Neural progenitor cell (in vitro differentiated cells): Measurements from ENCODE around the gene NME9.

Experiments used
- EZH2 ChIP-seq: fragments of 200-600 bp; sonication (generic); IDR thresholded peaks from 2 replicates; pipeline ENCODE4 v1.6.1; 2017; ENCODE audit warnings: antibody characterized with exemption, mild to moderate bottlenecking, moderate library complexity
- EZH2phosphoT487 ChIP-seq: fragments of 200-600 bp; sonication (generic); IDR thresholded peaks from 2 replicates; pipeline ENCODE4 v1.6.1; 2017; ENCODE audit warnings: antibody characterized with exemption
- TF ChIP-seq, protein P1 (sequence below): fragments of 200-600 bp; sonication (generic); IDR thresholded peaks from 2 replicates; pipeline ENCODE4 v1.5.1; 2017; ENCODE audit warnings: antibody characterized with exemption, mild to moderate bottlenecking

DNA sequence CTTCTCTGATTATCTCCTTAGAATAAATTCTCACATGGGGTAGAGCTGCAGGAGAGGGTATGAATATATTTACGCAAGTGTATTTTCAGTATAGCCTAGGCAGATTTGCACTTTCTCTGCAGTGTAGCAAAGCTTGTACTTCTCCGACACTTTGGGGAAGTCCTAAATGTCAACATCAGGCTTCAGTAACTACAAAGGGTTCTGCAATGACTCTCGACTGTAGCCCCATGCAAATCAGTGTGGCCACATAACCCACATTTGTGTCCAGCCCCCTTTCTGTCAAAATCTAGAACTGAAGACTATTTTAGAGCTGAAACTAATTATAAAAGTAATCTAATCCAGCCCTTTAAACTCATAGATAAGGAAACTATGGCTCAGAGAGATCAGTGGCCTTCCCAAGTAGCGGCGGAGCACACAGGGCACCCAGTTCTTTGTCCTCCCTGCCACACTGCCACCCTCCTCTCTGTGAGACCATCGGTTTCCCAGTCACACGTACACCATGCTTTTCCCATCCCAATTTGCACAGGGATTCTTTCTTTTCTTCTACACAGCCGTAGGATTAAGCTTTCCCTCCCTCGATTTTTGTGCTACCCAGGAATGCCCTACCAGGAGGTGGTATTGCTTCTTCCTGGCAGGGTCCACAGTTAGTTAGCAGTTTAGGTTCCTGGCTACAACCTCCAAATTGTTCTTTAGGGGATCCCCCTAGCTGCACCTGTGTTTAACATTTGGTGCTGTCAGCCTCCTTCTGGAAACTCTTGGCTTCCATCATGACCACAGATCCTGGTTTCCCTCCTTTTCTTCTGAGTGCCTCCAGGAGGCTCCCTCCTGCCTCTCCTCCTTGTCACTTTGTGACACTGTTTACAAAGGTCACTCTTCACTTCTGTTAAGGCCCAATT, 41.7 kb upstream of the NME9 start:
- TF ChIP-seq, protein P1, sequence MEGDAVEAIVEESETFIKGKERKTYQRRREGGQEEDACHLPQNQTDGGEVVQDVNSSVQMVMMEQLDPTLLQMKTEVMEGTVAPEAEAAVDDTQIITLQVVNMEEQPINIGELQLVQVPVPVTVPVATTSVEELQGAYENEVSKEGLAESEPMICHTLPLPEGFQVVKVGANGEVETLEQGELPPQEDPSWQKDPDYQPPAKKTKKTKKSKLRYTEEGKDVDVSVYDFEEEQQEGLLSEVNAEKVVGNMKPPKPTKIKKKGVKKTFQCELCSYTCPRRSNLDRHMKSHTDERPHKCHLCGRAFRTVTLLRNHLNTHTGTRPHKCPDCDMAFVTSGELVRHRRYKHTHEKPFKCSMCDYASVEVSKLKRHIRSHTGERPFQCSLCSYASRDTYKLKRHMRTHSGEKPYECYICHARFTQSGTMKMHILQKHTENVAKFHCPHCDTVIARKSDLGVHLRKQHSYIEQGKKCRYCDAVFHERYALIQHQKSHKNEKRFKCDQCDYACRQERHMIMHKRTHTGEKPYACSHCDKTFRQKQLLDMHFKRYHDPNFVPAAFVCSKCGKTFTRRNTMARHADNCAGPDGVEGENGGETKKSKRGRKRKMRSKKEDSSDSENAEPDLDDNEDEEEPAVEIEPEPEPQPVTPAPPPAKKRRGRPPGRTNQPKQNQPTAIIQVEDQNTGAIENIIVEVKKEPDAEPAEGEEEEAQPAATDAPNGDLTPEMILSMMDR, result no peak
- no peak for TF ChIP-seq EZH2
- no peak for TF ChIP-seq EZH2phosphoT487
